ENCODE measurements around the gene MOSMO.
"Not testable (repeated sequence)": the region's sequence is repeated elsewhere in the genome, so short reads cannot be mapped to it uniquely, and the experiment has no call there.

The MOSMO gene

GRCh38 chr16:22103441-22103840, 95.5 kb downstream of the MOSMO start:
- no peak for TF ChIP-seq CTCF (IDR thresholded peaks at IDR 0.05)
- H3K27me3 ChIP-seq, result no peaks in the 10 kb centered on the region
- no peak for DNase-seq
- intact Hi-C loops (cut with DNase I; ENCODE audit: low total_unique reads), result no loop called here
- no peaks in the 10 kb centered on the region for H3K4me1 ChIP-seq
- no peak overlapping the region for H3K4me3 ChIP-seq
- no peaks in the 10 kb centered on the region for H3K9me3 ChIP-seq
- H3K27ac ChIP-seq, result no peak overlapping the region
- H3K36me3 ChIP-seq, result no peaks in the 10 kb centered on the region

- peaks cover 0 to 4% of the 10 kb centered on the region in 2 donors for H3K27me3 ChIP-seq
- H3K4me1 ChIP-seq, result no peaks in the 10 kb centered on the region
- no peak overlapping the region for H3K27ac ChIP-seq
- intact Hi-C loops (cut with DNase I; ENCODE audit: low total_unique reads), result no loop called here
- no peak for TF ChIP-seq CTCF (IDR thresholded peaks at IDR 0.05)
- H3K9me3 ChIP-seq, result no peaks in the 10 kb centered on the region
- no peaks in the 10 kb centered on the region for H3K36me3 ChIP-seq
- no peak for DNase-seq
- no peak overlapping the region for H3K4me3 ChIP-seq
Observed at GRCh38 chr16:22109258-22109898, 101.5 kb downstream of the MOSMO start.

- H3K27ac ChIP-seq; DNase-seq; intact Hi-C loops (cut with DNase I; ENCODE audit: low total_unique reads); H3K27me3 ChIP-seq; H3K4me3 ChIP-seq; H3K9me3 ChIP-seq; H3K36me3 ChIP-seq; H3K4me1 ChIP-seq: not testable (repeated sequence)
Observed at GRCh38 chr16:22111629-22112028, 103.7 kb downstream of the MOSMO start.

GRCh38 chr16:22116095-22116700, 108.3 kb downstream of the MOSMO start:
- DNase-seq, result no peak
- H3K4me3 ChIP-seq, result no peak overlapping the region
- no peak for TF ChIP-seq CTCF (IDR thresholded peaks at IDR 0.05)
- H3K4me1 ChIP-seq, result no peaks in the 10 kb centered on the region
- H3K27ac ChIP-seq, result no peak overlapping the region
- intact Hi-C loops (cut with DNase I; ENCODE audit: low total_unique reads), result no loop called here
- H3K27me3 ChIP-seq, result no peaks in the 10 kb centered on the region
- H3K9me3 ChIP-seq, result no peaks in the 10 kb centered on the region
- H3K36me3 ChIP-seq, result no peaks in the 10 kb centered on the region

- Histone ChIP-seq H3K27ac (no peak overlapping the region), H3K4me3 (no peak overlapping the region), H3K36me3 (no peaks in the 10 kb centered on the region), H3K9me3 (no peaks in the 10 kb centered on the region), H3K27me3 (no peaks in the 10 kb centered on the region), H3K4me1 (no peaks in the 10 kb centered on the region)
- intact Hi-C loops (cut with DNase I; ENCODE audit: low total_unique reads), result no loop called here
- no peak for DNase-seq
- TF ChIP-seq CTCF (IDR thresholded peaks at IDR 0.05), result no peak
Observed at GRCh38 chr16:22117609-22118008, 109.7 kb downstream of the MOSMO start.

- no peak for DNase-seq
- no peak overlapping the region for H3K27ac ChIP-seq
- TF ChIP-seq CTCF (IDR thresholded peaks at IDR 0.05), result no peak
- H3K4me3 ChIP-seq, result no peak overlapping the region
- no peaks in the 10 kb centered on the region for H3K4me1 ChIP-seq
- intact Hi-C loops (cut with DNase I; ENCODE audit: low total_unique reads), result no loop called here
- H3K9me3 ChIP-seq, result no peaks in the 10 kb centered on the region
- H3K27me3 ChIP-seq, result no peaks in the 10 kb centered on the region
- no peaks in the 10 kb centered on the region for H3K36me3 ChIP-seq
Observed at GRCh38 chr16:22120440-22120839, 112.5 kb downstream of the MOSMO start.
